GM19239 (cell line): ENCODE data around the gene DENND4B.

Source experiments
- DNase-seq: peaks from one replicate; pipeline ENCODE4 v3.0.0; 2011; ENCODE audit warnings: low spot score; ENCODE audit not compliant: insufficient read length
- FAIRE-seq: peaks from 2 replicates; lab custom pipeline; 2011; peaks lifted over from hg19 to GRCh38; lab: Jason Lieb, UNC

The DENND4B gene

GRCh38 chr1:153953859-153954365 is 7.4 kb upstream of the DENND4B start:
- DNase-seq (no peak), FAIRE-seq (no peak)

- no peak for DNase-seq
- FAIRE-seq = no peak
Observed at GRCh38 chr1:153951801-153952200, 5.3 kb upstream of the DENND4B start.

- no peak for DNase-seq
- no peak for FAIRE-seq
Observed at GRCh38 chr1:153951183-153951582, 4.7 kb upstream of the DENND4B start.

- FAIRE-seq (peak; percentile 92), DNase-seq (peak; percentile 95)
Observed at GRCh38 chr1:153945795-153946621, 510 bp downstream of the DENND4B start.

- FAIRE-seq = no peak
- peak; percentile 92 for DNase-seq
Observed at GRCh38 chr1:153945131-153945794, 1.3 kb downstream of the DENND4B start.

- FAIRE-seq (no peak), DNase-seq (no peak)
Observed at GRCh38 chr1:153944827-153945117, 1.7 kb downstream of the DENND4B start.

GRCh38 chr1:153944005-153944826 is 2.3 kb downstream of the DENND4B start:
- DNase-seq (no peak), FAIRE-seq (no peak)

GRCh38 chr1:153942766-153943549 is 3.6 kb downstream of the DENND4B start:
- FAIRE-seq = no peak
- DNase-seq = no peak

GRCh38 chr1:153941826-153942725 is 4.4 kb downstream of the DENND4B start:
- FAIRE-seq (no peak), DNase-seq (no peak)

GRCh38 chr1:153940756-153941155 is 5.8 kb downstream of the DENND4B start:
- DNase-seq = no peak
- no peak for FAIRE-seq

- FAIRE-seq (no peak), DNase-seq (no peak)
Observed at GRCh38 chr1:153939476-153939875, 7.0 kb downstream of the DENND4B start.

GRCh38 chr1:153938996-153939395 is 7.5 kb downstream of the DENND4B start:
- DNase-seq (no peak), FAIRE-seq (no peak)

GRCh38 chr1:153937331-153937730 is 9.2 kb downstream of the DENND4B start:
- FAIRE-seq (no peak), DNase-seq (no peak)

GRCh38 chr1:153936011-153936802 is 10.3 kb downstream of the DENND4B start:
- DNase-seq (no peak), FAIRE-seq (no peak)

- DNase-seq (no peak), FAIRE-seq (no peak)
Observed at GRCh38 chr1:153934746-153935145, 11.8 kb downstream of the DENND4B start.

- FAIRE-seq = no peak
- no peak for DNase-seq
Observed at GRCh38 chr1:153933955-153934354, 12.6 kb downstream of the DENND4B start.

GRCh38 chr1:153933430-153933829 is 13.1 kb downstream of the DENND4B start:
- DNase-seq (no peak), FAIRE-seq (no peak)
